Right cardiac atrium (tissue), 5 donors: ENCODE results near the gene SLC12A2. TPM values are rescaled to one million over a fixed set of nuclear protein-coding genes. Genes with fewer than 3 reads are reported as not detected.
A peak's percentile ranks its signal among the peaks of the same experiment; 100 is the strongest.

Source experiments
- ATAC-seq, 2 donors: fragments of 200-7000 bp; cut with Tn5 transposase; one replicate each; pipeline versions ENCODE4 v1.8.0 to v1.9.1; 2020; ENCODE audit warnings: moderate library complexity in 2 of 2, mild to moderate bottlenecking in 1 of 2
- DNase-seq, 3 donors: peaks; one replicate each; pipeline ENCODE4 v3.0.0-alpha.2; 2020
- H3K27ac ChIP-seq: one replicate; pipeline ENCODE4 v1.5.1; 2013; ENCODE audit warnings: mild to moderate bottlenecking, low read length, control low read depth, moderate library complexity
- H3K27me3 ChIP-seq: one replicate; pipeline ENCODE4 v1.6.1; 2013; ENCODE audit not compliant: control insufficient read depth, insufficient read depth
- H3K4me1 ChIP-seq: one replicate; pipeline ENCODE4 v1.6.1; 2013; ENCODE audit warnings: low read length; ENCODE audit not compliant: control insufficient read depth, insufficient read depth
- H3K4me3 ChIP-seq: one replicate; pipeline ENCODE4 v1.5.1; 2013; ENCODE audit warnings: low read length, control low read depth
- H3K9me3 ChIP-seq: one replicate; pipeline ENCODE4 v1.6.1; 2013; ENCODE audit warnings: low read length; ENCODE audit not compliant: control insufficient read depth
- WGBS: extraction: QIAGEN DNeasy Blood & Tissue Kit; methylation state at CpG from one replicate; pipeline ENCODE4 v1.1.7; 2013; 5-methylcytosine and 5-hydroxymethylcytosine counted together
- intact Hi-C, 4 donors: fragments of 100-400 bp; cut with DNase I; formaldehyde crosslinking; loops; one replicate each; pipeline versions ENCODE4 v1.11.0 to v1.14.0; 2022 to 2023
- polyA plus RNA-seq: library from polyadenylated mRNA; stranded (reverse); fragments of 200-250 nt; gene quantifications from one replicate; pipeline ENCODE4 v1.2.3, GENCODE V29; 2013
- total RNA-seq, 4 donors: library from RNA; stranded (reverse); fragmentation: NEBNext Ultra II Directional; extraction: Animal tissue kit (Norgen Biotek cat#: 25700); gene quantifications; one replicate each; pipeline ENCODE4 v1.2.1, GENCODE V29; 2021
- donor health status: healthy with polysubstance abuse.
- donor health status: DM: no; HTN: yes; CAD: no.
- donor health status: DM: no; HTN: no; CAD: no.
- donor health status: DM: no; HTN: yes; CAD: no; lungs with severe emphysema.
- donor health status: DM: yes; HTN: yes; CAD: no.

Gene SLC12A2
- total and polyA plus RNA-seq, 5 donors: 2.4 to 18.7 (median 9.1) TPM

GRCh38 chr5:128074953-128075352 lies 8.6 kb upstream of the SLC12A2 start:
- ATAC-seq (no peak), DNase-seq (no peak)
- peaks cover 1% of the 10 kb centered on the region for H3K4me1 ChIP-seq
- no peak overlapping the region for H3K27ac ChIP-seq
- H3K27me3 ChIP-seq: no peaks in the 10 kb centered on the region
- H3K9me3 ChIP-seq: no peaks in the 10 kb centered on the region
- no peak overlapping the region for H3K4me3 ChIP-seq
- intact Hi-C loops: no loop called here

DNA sequence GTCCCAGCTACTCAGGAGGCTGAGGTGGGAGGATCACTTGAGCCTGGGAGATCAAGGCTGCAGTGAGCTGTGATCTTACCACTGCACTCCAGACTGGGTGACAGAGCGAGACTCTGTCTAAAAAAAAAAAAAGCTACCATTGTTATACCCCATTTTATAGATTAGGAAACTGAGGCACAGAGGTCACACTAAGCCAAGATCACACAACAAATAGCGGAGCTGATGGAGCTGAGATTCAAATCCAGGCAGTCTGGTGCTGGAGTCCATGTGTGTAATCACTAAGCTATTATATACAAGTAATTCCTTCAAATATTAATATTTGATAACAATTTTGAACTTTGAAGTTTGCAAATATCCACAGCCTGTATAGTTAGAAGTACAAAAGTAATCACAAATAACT lies 6.0 kb upstream of the SLC12A2 start:
- intact Hi-C loops: no loop called here
- no peaks in the 10 kb centered on the region for H3K9me3 ChIP-seq
- 100% methylated on average over 2 of the region's 2 CpGs for WGBS
- no peak overlapping the region for H3K4me3 ChIP-seq
- DNase-seq (no peak), ATAC-seq (no peak)
- no peaks in the 10 kb centered on the region for H3K27me3 ChIP-seq
- no peak overlapping the region for H3K27ac ChIP-seq
- peaks cover 1% of the 10 kb centered on the region for H3K4me1 ChIP-seq

DNA sequence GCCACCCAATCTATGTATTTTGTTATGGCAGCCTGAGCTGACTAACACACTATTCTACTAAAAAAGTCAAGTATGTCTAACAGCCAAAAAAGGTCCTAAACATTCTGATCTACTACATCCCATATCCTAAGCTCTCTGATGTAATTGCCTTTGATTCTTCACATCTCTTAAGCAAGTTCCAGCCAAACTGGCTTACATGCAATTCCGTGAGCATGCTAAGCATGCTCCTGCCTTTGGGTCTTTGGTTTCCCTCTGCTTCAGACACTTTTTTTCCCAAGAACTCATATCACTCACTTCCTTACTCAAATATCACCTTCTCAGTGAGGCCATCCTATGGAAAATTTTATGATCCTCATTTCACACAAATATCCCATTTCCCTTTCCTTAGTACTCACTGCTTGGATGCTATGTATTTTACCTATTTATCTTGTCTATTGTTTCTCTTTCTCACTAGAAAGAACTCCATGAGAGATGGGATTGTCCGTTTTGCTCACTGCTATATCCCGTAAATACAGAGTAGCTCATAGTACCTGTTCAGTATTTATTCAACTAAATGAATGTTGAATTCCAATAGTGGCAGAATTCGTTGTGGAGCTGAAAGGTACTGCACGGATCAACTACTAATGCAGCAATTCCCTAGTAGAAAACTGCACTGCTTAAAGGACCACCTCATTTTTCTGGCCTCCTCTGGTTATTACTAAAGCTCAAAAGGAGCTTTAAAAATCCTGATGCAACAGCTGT lies 2.3 kb upstream of the SLC12A2 start:
- intact Hi-C loops: loop anchor here in 2 of 4 donors (5.0 to 10.0 kb wide), 2 partner anchors 206 to 324 kb away; no protein-coding TSS in a partner anchor
- ATAC-seq: no peak
- no peaks in the 10 kb centered on the region for H3K4me1 ChIP-seq

DNA sequence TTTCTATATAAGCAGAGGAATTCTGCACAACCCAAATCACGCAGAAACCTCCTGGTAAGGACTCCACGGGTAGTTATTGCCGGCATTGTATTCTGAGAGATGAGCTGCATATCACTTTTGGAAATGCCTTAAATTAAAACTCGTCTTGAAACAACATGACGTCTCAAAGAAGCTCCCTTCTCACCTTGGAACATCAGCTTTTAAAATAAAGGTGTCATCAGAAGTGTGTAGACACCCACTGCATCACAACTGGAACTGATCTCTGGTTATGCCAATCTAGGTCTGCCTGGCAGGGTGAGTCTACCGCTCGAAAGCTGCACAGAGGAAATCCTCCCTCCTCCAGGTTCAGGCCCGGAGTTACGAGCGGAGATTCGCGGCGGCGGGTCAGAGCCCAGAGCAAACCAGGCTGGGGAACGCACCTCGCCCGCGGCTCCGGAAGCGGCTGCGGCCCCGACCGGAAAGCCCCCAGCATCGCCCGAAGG lies 974 bp upstream of the SLC12A2 start:
- Histone ChIP-seq H3K27me3 (no peaks in the 10 kb centered on the region), H3K27ac (peak overlapping the region; percentile 93), H3K9me3 (no peaks in the 10 kb centered on the region), H3K4me1 (no peaks in the 10 kb centered on the region), H3K4me3 (peak overlapping the region; percentile 91)
- under 1% methylated on average over 25 of the region's 25 CpGs for WGBS
- DNase-seq: no peak
- peak; percentile 37 to 65 for ATAC-seq
- intact Hi-C loops: loop anchor here in 2 of 4 donors (5.0 to 10.0 kb wide), 2 partner anchors 208 to 325 kb away; no protein-coding TSS in a partner anchor

More for the DNA sequence above, 2.3 kb upstream of the SLC12A2 start:
- no peak overlapping the region for H3K4me3 ChIP-seq
- DNase-seq: no peak
- WGBS: 67% methylated on average over 5 of the region's 5 CpGs
- no peaks in the 10 kb centered on the region for H3K27me3 ChIP-seq
- no peak overlapping the region for H3K27ac ChIP-seq
- no peaks in the 10 kb centered on the region for H3K9me3 ChIP-seq

- under 1% methylated on average over 53 of the region's 53 CpGs for WGBS
- Histone ChIP-seq H3K4me1 (no peaks in the 10 kb centered on the region), H3K9me3 (no peaks in the 10 kb centered on the region), H3K27ac (peak overlapping the region; percentile 90), H3K27me3 (no peaks in the 10 kb centered on the region), H3K4me3 (peak overlapping the region; percentile 91)
- no peak for DNase-seq
- ATAC-seq: peak; percentile 58 to 60
- intact Hi-C loops: loop anchor here in 2 of 4 donors (5.0 to 10.0 kb wide), 2 partner anchors 209 to 327 kb away; no protein-coding TSS in a partner anchor
Observed at GRCh38 chr5:128083811-128084227, 253 bp downstream of the SLC12A2 start.

- Histone ChIP-seq H3K9me3 (no peaks in the 10 kb centered on the region), H3K27ac (peak overlapping the region; percentile 90), H3K4me1 (no peaks in the 10 kb centered on the region), H3K27me3 (no peaks in the 10 kb centered on the region), H3K4me3 (peak overlapping the region; percentile 91)
- WGBS: 2% methylated on average over 71 of the region's 71 CpGs
- intact Hi-C loops: loop anchor here in 2 of 4 donors (5.0 to 10.0 kb wide), 2 partner anchors 210 to 327 kb away; no protein-coding TSS in a partner anchor
- peak; percentile 35 to 72 (median 66) for DNase-seq
- no peak for ATAC-seq
Observed at GRCh38 chr5:128084228-128085167, 932 bp downstream of the SLC12A2 start.

- WGBS: 57% methylated on average over 4 of the region's 4 CpGs
- H3K4me1 ChIP-seq: no peaks in the 10 kb centered on the region
Observed at GRCh38 chr5:128085413-128085812, 1.8 kb downstream of the SLC12A2 start.

DNA sequence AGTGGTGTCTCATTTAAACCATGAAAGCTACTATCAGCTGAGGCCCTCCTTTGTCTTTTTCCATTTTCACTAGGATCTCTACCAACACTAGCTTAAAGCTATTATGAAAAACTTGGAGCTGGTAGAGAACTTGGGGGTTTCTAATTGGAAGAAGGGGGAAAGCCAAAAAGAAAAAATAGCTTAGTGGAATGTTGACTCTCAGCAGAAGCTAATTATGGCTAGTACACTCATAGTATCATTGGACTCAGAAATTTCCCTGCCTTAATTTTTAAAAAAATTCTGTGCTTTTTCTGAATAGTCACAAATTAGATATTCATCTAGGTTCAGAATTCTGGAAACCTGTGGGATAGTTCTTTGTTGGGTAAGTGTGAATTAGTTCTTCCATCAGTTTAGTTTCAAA lies 8.0 kb downstream of the SLC12A2 start:
- DNase-seq (no peak), ATAC-seq (no peak)
- H3K4me1 ChIP-seq: peaks cover 2% of the 10 kb centered on the region
- no peaks in the 10 kb centered on the region for H3K9me3 ChIP-seq
- H3K27me3 ChIP-seq: no peaks in the 10 kb centered on the region
- no peak overlapping the region for H3K4me3 ChIP-seq
- intact Hi-C loops: no loop called here
- H3K27ac ChIP-seq: no peak overlapping the region

More at GRCh38 chr5:128085413-128085812, 1.8 kb downstream of the SLC12A2 start:
- no peak for DNase-seq
- intact Hi-C loops: loop anchor here in 1 of 4 donors (10.0 kb wide), 1 partner anchor 211 kb away; no protein-coding TSS in a partner anchor
- no peaks in the 10 kb centered on the region for H3K27me3 ChIP-seq
- H3K9me3 ChIP-seq: no peaks in the 10 kb centered on the region
- H3K27ac ChIP-seq: no peak overlapping the region
- no peak for ATAC-seq
- H3K4me3 ChIP-seq: peak overlapping the region; percentile 91

DNA sequence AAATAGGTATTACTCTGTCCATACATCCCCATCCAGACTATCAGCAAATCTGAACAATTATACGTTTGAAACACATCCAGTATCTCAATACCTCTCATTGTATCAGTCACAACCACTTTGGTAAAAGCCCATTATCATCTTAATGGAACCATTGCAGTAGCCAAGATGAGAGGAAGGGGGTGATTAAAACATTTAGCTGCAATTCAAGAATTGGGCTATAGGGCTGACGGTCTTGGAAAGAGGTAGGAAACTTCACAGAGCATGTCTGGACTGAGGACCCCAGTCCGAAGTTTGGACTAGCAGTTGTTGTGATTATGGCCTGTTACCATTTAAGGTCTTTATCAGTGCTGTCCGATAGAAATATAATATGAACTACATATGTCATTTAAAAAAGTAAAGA lies 8.6 kb downstream of the SLC12A2 start:
- ATAC-seq: no peak
- H3K27ac ChIP-seq: no peak overlapping the region

GRCh38 chr5:128093368-128093767 lies 9.8 kb downstream of the SLC12A2 start:
- H3K27me3 ChIP-seq: no peaks in the 10 kb centered on the region
- H3K9me3 ChIP-seq: no peaks in the 10 kb centered on the region
- ATAC-seq: no peak
- no peak overlapping the region for H3K4me3 ChIP-seq
- no peak for DNase-seq
- no peak overlapping the region for H3K27ac ChIP-seq
- WGBS: 79% methylated on average over 4 of the region's 4 CpGs
- H3K4me1 ChIP-seq: peaks cover 2% of the 10 kb centered on the region
- intact Hi-C loops: no loop called here

More for the DNA sequence above, 8.6 kb downstream of the SLC12A2 start:
- no peaks in the 10 kb centered on the region for H3K9me3 ChIP-seq
- H3K27me3 ChIP-seq: no peaks in the 10 kb centered on the region
- 81% methylated on average over 4 of the region's 4 CpGs for WGBS
- peaks cover 2% of the 10 kb centered on the region for H3K4me1 ChIP-seq
- no peak overlapping the region for H3K4me3 ChIP-seq
- intact Hi-C loops: no loop called here
- no peak for DNase-seq
